Stimulated activated CD8-positive, alpha-beta memory T cell treated with anti-CD3 and anti-CD28 coated beads, Interleukin-4, amount 100 ng/mL, for 24 hours (primary cell): ENCODE data around the gene SHPK.

ENCODE experiments used
- DNase-seq: peaks from one replicate; pipeline ENCODE4 v3.0.0-alpha.2; 2020; ENCODE audit warnings: low read depth

SHPK gene

DNA sequence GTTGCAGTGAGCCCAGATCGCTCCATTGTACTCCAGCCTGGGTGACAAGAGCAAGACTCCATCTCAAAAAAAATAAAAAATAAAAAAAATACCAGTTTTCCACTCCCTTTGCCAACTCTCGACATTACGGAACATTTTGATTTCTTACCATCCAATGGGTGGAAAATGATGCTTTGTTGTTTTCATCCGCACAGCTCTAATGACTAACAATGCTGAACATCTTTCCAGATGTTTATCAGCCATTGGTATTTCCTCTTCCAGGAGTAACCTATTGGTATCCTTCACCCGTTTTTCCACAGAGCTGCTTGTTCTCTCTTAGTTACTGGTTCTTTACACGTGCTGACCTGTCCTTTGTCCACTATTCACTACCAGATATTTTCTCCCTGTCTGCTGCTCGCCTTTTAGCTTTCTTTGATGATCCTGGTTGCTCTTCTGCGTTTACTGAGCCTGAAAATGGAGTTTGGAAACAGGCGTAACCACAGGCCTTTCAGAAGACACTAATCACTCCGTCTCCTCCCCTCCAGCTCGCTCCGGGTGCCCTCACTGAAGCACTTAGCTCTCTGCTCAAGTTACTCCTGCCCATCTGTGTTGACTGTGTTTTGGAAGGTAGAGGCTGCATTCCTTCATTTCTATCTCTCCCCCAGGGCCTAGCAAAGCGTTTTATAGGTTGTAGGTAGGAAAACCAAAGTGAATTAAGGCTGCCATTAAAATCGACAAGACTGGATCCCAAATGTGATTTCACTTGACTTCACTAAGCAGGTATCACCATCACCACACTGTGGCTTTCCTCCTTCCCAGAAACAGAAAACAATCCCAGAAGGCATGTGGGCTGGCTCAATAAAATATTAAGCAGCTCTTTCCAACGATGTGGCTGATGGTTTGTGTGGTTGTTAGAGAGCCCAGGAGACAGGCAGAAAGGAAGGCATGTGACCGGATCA lies 8.9 kb downstream of the SHPK start:
- no peak for DNase-seq

DNA sequence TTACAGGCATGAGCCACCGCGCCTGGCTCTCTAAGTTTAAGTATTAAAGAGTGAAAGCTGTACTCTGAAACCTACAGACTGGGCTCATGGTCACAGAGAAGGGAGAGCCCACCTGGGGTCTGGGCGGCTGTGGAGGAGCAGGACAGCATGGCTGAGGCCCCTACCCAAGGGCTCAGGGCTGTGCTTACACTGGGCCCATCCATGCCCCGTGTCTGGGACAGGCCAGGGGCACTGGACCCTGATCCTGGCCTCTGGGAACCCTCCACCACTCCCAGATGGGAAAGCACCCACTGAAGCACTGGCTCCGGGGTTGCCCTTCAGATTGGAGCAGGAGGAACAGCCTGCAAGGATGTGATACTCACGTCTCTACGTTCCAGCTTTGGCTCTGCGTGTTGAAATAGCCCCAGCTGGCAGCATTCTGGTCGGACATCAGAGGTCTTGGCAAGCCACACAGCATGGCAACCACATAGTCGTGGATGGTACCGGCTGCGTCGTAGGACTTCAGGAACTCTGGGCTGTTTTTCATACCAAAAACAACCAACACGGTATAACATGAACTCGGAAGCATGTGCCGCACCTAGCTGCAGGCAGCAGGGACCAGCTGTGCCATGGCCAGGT lies 13.0 kb downstream of the SHPK start:
- DNase-seq = no peak

DNA sequence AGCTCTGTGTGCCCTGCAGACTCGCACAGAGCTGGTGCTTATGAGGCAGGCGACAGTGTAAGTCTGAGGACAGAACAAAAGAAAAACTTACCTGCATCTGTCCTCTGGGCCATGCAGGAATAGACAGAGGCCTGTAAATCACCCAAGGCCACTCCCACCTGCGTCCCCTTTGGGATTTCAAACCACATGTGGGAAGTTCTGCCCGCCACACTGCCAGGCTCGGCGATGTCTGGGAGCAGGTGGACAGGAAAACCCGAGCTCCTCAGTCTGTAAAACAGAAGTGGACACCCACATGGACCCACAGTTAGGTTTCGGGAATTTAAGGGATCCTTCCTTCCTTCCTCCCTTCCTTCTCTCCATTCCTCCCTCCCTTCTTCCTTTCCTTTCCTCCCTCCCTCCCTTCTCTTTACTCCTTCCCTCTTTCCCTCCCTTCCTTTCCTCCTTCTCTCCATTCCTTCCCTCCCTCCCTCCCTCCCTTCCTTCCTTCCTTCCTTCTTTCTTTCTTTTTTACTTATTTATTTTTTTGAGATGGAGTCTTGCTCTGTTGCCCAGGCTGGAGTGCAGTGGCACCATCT lies 14.8 kb downstream of the SHPK start:
- no peak for DNase-seq

DNA sequence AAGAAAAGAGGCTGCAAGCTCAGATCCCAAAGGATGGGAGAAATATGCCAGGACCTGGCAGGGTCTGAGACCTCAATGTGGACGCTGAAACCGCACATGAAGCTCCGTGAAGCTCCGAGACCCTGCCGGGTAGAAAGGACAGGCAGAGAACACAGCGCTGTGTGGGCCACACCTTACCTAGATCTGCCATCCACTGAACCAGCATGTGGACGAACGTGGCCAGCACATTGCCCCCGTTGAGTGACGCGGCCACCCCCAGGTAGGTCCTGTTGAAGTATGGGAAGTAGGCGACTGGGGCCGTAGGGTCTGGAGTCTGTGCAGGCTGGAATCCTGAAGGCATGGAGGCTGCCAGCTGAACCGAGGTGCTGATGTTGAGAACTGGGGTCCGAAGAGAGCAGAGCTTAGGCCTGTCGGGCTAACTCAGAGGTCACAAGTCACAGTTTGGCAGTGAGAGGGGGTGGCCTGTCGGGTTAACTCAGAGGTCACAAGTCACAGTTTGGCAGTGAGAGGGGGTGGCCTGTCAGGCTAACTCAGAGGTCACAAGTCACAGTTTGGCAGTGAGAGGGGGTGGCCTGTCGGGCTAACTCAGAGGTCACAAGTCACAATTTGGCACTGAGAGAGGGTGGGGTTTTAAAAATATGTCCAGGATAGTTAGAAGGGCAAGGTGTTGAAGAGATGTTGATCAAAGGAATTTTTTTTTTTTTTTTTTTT lies 20.7 kb downstream of the SHPK start:
- no peak for DNase-seq

DNA sequence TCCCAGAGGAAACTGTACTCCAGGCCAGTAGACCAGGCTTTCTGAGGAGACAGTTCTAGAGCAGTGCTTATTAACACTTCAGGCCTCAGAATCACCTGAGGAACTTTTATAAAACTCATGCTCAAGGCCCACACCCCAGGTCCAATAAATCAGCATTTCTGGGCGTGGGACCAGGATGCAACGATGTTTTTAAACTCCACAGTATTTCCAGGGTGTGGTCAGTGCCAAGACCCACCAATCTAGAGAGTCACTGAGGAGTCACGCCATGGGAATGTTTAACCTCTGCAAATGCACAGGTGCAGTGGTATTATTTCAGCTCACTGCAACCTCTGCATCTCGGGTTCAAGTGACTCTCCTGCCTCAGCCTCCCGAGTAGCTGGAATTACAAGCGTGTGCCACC lies 22.9 kb downstream of the SHPK start:
- DNase-seq = no peak

DNA sequence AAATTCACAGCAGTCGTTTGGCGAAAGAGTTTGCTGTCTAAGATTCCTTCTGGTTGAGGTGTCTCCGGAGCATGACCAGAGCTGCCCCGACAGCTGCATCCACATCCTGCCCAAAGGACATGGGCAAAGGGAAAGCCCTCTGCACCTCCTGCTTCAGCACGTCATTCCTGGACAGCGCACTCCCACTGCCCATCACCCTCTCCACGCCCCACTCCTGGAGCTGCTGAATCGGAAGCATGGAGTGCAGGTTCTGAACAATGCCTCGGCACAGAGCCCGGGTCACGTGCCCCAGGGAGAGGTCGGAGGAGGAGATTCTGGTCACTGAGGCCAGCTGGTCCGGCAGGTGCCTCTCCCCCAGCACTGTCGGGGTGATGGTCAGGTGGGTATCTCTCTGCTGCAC lies 25.5 kb downstream of the SHPK start:
- DNase-seq = no peak

DNA sequence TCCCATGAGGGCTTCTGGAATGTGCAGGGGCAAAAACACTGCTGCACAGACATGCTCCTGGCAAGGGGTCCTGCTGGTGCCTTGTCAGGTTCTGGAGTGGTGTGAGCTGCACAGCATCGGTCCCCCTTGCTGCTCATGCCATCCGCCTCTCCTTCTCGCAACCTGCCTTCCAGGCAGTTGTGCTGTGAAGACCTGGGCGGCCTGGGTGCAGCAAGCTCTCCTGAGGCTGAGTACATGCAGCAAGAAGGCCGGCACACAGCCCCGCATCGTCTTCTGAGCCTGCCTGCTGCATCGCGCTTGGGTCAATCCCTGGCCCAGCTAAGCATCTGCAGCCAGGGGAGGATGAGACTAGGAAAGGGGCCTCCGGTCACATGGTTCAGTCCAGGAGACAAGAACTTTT lies 26.4 kb downstream of the SHPK start:
- DNase-seq = no peak

DNA sequence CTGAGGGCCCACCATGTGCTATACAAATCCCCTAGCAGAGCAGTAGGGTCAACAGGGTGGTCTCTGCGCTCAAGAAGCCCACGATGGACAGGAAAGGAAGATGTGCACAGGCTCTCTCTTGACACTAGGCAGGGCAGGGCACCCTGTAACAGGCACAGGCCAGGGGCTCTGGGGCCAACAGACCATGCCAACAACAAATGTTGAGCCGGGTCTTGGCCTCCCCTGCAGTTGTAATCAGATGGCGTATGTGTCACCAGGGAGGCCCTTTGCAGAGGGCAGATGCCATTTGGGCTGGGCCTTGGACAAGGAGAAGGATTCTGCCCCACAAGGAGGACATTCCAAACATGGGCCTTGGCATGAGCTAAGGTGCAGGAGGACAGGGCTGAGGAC lies 32.2 kb downstream of the SHPK start:
- DNase-seq = no peak

DNA sequence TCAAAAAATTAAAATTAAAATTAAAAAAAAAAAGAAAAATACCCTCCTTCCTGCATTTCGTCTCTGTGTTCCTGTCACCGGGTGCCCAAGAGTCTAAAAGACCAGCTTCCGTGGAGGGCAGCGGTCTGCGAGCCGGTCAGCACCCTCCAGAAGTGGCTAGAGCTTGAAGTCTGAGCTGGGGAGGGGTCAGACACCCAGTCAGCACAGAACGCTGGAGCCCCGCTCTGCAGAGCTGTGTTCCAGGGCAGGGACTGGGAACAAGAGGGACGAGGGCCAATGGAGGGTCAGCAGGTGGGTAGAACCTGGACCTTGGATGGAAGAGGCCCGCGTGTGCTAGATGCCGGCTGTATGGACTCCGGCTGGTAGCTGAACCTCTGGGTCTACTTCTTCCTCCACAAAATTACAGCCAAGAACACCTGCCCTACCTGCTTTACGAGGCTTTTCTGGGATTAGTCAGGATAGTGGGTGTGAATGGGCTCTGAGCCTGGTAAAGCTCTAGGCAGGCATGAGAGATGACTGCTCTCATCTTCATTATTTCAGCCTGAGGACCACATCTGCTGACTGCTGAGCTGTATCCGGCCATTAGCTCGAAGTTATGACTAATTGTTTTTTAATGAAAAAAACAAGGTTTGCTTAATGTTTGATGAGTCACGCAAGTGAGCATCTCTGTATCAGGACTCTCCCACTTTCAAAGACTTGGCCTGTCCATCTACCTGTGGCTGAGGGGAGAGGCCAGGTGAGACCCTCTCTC lies 32.8 kb downstream of the SHPK start:
- DNase-seq = no peak

DNA sequence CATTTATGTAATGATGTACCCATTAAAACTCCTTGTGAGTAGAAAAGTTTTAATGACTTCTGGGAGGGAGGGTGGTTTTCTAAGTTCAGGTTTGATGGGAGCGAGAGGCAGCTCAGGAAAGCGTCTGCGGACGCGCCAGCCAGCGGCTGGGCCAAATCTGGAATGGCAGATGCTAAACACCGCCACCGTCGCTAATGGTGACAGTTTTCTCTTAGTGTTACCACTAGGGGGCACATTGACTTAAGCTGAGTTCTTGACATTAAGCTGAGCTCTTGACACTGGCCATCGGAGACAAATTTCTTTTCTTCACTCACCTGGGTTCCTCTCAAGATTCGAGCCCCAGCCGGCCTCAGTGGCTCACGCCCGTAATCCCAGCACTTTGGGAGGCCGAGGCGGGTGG lies 33.6 kb downstream of the SHPK start:
- no peak for DNase-seq

DNA sequence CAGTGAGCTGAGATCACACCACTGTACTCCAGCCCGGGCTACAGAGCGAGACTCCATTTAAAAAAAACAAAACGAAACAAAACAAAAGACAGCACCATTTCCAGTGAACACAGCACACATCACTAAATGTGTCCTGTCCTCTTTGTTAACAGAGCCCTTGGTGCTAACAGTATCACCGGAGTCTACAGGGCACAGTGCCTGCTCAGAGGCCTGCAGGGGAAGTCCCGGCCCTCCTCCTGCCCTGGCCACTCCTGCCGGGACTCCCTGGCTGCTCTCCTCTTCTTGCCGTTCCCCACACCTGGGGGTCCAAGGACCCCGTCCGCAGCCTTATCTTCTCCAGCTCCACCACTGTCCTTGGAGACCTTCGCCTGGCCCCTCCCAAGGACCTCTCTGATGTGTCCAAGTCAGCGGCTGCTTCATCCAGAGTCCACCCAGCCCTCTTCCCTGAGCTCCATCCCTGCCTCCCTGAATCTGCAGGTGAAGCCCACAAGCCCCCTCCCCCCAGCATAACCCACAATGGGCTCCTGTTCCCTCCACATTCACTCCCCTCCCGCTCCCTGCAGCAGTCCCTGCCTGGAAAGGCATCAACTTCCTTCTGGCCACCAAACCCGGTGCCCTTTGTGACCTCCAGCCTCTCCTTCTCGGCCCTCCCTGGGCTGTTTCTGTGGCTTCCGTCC lies 35.4 kb downstream of the SHPK start:
- no peak for DNase-seq

DNA sequence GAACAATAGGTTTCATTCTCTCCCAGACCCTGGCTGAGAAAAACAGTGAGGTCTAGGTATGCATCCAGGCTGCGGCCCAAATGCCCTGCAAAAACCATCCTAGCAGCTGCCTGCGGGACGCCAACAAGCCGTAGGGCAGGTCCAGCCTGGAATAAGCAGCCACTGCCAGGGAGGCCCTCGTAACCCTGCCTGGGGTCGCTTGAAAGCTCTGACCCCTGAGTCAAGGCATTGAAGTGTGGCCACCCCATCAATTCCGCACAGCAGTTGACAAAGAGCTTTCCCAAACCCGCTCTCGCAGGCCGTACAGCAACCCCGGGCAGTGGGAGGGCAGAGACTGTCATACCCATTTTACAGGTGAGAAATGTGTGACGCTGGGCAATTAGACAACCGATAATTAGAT lies 38.0 kb downstream of the SHPK start:
- no peak for DNase-seq

DNA sequence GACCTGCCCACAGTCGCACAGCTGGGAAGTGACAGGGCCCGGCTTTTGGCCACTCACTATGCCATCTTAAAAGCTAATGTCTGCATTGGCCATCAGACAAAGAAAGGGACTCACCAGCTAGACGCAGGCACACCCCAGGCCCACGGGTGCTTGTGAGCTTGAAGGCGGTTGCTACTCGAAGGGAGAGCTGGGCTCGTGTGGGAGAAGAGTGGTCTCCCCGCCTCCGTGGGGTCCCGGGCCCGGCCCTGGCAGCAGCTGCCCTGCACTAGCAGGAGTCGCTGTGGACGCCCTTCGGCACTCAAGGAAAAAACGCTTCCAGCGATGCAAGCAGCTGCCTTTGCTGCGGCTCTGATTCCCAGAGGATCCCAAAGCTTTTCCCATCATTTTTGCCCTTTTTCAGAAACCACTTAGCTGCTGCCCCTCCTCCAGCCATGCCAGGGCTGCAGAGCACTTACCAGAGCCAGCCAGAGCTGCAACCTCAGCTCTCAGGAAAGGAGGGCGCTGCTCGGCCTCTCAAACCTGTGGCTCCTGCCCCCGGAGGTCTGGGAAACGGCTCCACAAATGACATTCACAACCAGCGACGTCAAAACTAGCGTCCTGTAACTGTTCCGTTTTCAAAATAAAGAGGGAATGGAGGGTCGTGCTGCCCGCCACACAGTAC lies 39.1 kb downstream of the SHPK start:
- no peak for DNase-seq

DNA sequence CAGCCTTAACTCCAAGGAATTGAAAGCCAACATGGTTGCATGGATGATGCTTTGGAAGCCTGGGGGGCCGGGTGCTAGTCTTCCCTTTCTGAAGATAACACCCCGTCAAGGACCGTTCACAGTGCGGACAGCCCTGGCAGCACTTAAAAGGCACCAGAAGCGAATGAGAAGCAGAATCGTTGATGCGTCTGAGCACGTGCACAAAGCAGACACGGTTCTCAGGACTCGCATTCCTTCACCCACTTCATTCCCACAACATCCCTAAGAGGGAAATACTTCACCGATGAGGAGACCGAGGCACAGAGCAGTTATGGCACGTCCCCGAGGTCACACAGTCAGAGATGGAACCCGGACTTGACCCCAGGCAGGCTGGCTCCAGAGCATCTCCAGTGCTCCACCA lies 41.1 kb downstream of the SHPK start:
- no peak for DNase-seq

DNA sequence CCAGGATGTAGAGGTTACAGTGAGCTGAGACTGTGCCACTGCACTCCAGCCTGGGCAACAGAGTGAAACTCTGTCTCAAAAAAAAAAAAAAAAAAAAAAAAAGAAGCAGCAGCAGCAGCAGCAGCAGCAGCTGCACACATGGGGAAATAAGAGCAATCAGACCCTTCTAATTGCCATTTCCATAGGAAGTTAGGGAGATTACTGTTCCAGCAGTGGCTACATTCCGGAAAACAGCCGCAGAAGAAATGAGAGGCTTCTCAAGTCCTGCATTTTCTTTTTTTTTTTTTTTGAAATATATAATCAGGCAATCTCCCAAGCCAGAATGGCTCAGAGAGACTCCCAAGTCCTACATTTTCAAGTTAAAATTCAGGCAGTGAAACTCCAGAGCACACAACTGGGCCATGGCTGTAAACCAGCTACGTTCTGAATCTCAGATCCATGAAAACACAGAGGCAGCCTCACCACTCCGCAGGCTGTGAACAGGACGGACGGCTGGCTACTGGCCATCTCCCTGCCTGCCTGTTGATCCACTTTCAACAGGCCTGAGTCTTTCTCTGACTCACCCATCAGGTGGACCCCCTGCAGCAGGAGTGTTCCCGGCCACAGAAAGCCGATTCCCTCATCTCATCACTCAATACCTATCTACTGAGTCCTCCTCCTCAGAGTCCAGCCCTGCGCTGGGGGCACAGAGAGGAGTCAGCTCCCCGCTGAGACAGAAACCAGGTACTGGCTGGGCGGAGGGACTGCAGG lies 41.8 kb downstream of the SHPK start:
- no peak for DNase-seq

DNA sequence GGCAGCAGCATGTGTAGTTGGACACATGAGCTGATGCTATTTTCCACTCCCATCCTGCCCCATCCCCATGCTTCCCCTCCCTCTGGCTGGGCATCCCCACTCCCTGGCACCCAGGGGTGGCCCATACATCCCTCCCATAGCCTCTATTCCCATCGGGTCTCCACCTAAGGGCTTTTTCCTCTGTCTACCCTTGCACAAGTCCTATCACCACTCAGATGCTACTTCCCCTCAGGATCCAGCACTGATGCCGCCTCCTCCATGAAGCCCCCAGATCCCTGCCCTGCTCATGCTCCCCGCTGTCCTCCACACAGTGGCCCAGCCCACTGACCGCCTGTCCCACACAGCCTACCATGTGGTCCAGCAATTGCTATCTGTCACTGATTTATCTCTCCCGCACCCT lies 42.7 kb downstream of the SHPK start:
- DNase-seq = no peak

DNA sequence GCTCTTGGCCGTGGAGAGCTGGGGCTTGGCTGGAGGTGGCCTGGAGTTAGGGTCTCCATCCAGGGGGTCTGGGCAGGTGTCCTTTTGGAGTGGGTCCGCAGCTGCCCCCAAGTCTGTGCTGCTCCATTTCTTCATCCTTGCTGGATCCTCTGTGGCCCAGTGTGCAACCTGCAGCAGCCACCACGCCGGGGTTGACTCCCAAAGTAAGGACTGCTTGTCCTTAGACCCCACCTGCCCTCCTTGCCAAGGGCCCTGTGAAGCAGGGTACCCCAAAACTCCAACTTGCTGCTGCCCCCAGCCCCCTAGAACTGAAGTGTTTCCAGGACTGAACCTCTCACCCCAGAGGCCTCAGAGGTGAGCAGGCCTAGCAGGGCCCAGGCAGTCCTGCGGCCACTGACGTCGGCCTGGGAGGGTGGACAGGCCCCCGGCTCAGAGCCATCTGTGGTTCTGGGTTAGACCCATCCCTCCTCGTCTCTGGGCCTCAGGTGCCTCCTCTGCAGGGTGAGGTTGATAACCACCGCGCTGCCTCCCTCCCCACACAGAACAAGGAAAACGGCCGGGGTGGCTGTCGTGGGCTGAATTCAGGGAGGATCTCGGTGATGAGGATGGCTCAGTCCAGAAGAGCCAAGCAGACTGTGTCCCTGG lies 43.7 kb downstream of the SHPK start:
- no peak for DNase-seq

DNA sequence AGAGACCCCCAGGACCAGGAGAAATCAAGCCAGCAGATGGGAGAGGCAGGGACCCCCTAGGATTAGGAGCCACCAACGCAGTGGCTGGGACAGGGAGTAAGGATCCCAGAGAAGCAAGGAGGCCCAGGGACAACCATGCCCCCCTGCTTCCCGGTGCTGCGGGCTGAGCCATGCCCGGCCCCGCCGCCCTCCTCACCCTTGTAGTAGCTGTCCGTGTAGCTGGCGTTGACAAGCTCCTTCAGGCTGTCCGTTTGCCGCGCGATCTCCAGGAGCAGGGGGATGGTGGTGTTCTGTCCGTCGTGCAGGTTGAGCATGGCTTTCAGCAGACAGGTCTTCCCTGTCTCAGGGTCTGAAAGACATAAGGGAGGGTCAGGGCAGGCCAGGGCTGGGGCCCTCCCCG lies 45.3 kb downstream of the SHPK start:
- no peak for DNase-seq

DNA sequence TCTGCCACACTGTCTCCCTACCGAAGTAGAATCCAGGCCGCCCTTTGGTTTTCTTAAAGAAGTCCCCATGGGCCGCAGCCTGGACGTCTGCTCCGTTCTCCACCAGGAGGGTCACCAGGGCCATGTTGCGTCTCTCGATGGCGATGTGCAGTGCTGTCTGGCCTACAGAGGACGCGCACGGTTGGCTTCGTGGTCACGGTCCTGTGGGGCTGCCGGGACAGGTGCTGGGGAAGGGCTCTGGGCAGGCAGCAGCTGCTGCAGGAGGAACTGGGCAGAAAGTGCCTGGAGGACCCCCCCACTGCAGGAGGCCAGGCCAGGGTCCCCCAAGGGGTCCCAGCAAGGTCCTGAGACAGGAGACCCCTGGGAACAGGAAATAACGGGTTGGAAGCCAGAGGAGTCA lies 45.8 kb downstream of the SHPK start:
- DNase-seq = no peak

DNA sequence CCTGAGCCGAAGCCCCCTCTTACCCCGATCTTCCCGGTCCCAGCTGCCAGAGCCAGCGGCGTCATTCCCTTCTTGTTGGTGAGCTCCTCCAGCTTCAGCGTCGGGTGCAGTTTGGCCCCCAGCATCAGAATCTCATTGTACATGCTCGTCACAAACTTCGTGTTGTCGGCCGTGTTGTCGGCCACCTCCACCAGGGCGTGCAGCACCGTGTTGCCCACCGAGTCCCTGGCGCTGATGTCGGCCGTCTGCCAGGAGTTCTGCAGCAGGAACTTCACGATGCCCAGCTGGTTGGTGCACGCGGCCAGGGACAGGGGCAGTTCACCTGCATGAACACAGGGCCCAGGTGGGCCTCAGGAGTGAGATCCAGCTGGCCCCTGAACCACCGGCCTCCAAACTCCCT lies 46.3 kb downstream of the SHPK start:
- no peak for DNase-seq
